ENCODE measurements around the gene APOLD1. TPM values are rescaled to one million over a fixed set of nuclear protein-coding genes. Genes with fewer than 3 reads are reported as not detected.
"Not testable (repeated sequence)": the region's sequence is repeated elsewhere in the genome, so short reads cannot be mapped to it uniquely, and the experiment has no call there.

Gene APOLD1, protein sequence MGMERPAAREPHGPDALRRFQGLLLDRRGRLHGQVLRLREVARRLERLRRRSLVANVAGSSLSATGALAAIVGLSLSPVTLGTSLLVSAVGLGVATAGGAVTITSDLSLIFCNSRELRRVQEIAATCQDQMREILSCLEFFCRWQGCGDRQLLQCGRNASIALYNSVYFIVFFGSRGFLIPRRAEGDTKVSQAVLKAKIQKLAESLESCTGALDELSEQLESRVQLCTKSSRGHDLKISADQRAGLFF
- total RNA-seq (ENCODE audit: unreplicated experiment): 5.2 TPM
- long read RNA-seq, partial matches to known transcripts: 0 of 1 reads
- long read RNA-seq, other reads (novel, unspliced or antisense): 1 of 1 reads

DNA sequence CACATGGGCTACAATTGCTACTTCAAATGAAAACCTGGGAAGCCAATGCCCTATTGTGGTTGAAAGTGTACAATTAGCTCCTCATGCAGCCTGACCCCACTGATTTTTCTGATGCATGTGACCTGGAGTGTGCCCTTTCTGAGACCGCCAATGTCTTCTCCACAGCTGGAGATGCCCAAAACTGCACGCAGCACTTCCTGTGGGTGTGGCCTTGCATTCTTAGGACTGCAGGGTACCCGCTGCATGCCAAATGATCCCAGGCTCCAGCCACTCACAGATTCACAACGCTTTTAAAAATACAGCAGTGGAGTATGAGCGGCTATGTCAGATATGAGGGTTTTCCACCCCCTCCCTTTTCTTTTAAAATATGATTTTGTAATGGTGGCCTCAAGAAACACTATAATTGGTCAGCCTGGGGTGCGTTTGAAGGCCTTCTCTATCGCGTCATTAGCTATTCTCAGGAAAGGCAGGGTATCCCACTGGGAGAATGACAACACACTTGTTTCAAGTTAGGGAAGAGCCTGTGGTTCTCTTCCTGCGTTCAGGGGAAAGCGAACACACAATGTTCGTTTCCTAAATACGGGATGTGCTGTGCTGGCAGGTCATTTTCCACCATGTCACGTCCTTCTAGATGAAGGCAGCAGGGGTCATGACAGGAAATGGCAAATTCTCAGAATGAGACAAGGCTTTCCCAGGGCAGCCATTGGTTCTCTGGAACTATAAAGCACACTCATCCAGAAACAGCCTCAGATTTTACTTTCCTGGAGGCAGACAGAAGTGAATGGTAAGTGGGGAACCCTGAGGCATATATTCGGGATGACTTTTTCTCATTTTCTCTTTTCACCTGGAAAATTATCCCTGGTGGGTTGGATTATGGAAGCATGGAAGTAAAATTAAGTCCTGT is at the start of gene APOLD1:
TSS of gene APOLD1 (plus strand) at position 749 of the 904 bp plus-strand sequence. CDS start at position 782, 33 bp downstream.
- DNase-seq (ENCODE audit: low spot score): peak; percentile 14

DNA sequence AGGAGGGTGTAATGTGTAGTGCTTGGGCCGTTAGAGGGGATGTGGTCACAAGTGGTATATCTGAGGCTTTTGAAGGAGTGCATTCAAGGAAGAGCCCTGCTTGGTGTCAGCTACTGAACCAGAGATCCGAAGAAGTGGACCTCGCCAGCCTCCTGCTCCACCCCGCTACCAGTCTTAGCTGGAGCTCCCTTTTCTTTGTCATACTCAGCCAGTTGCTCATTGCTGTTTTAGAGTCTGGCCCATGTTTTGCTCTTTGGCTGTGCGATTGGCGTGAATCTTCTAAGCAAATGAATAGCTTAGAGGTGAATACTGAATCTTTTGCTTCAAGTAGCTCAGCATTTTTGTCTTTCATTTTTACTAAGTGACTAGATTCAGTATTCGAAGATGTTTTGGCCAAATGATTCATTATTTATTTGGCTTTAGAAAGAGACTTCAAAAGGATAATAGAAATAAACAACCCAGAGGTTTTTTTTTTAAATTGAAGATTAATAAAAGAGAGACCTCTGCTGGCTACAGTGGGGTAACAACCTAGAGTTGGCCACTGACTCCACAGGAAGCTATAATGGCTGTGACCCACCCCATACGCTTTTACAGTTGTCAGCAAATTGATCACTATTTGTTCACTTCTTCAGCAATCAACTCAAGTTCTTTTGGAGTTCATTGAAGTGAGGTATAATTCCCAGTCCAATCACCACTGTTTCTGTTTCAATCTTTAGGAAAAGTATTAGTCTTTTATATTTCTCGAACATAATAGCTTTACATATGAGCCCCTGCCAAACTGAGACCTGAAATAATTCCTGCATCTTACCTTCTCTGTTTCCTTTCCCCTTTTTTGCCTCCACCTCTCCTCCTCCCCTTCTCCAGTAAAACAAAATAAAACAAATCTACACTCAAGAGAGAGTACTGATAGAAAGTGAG is 48.4 kb upstream of the APOLD1 start:
- DNase-seq (ENCODE audit: low spot score): no peak
- H3K36me3 Mint-ChIP-seq (ENCODE audit: low read depth, unreplicated experiment): no peaks in the 10 kb centered on the region
- H3K27me3 Mint-ChIP-seq (ENCODE audit: unreplicated experiment): no peaks in the 10 kb centered on the region
- H3K4me1 Mint-ChIP-seq (ENCODE audit: unreplicated experiment): peaks cover 7% of the 10 kb centered on the region
- H3K4me3 Mint-ChIP-seq (ENCODE audit: unreplicated experiment): no peak overlapping the region
- TF ChIP-seq, protein P1, sequence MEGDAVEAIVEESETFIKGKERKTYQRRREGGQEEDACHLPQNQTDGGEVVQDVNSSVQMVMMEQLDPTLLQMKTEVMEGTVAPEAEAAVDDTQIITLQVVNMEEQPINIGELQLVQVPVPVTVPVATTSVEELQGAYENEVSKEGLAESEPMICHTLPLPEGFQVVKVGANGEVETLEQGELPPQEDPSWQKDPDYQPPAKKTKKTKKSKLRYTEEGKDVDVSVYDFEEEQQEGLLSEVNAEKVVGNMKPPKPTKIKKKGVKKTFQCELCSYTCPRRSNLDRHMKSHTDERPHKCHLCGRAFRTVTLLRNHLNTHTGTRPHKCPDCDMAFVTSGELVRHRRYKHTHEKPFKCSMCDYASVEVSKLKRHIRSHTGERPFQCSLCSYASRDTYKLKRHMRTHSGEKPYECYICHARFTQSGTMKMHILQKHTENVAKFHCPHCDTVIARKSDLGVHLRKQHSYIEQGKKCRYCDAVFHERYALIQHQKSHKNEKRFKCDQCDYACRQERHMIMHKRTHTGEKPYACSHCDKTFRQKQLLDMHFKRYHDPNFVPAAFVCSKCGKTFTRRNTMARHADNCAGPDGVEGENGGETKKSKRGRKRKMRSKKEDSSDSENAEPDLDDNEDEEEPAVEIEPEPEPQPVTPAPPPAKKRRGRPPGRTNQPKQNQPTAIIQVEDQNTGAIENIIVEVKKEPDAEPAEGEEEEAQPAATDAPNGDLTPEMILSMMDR (IDR thresholded peaks at IDR 0.05; ENCODE audit: unreplicated experiment): no peak
- peak overlapping the region; percentile 14 for H3K27ac Mint-ChIP-seq (ENCODE audit: unreplicated experiment)
- H3K9me3 Mint-ChIP-seq (ENCODE audit: unreplicated experiment): no peaks in the 10 kb centered on the region

More for the DNA sequence above, at the start of gene APOLD1:
- Mint-ChIP-seq H3K36me3 (ENCODE audit: low read depth, unreplicated experiment) (no peaks in the 10 kb centered on the region), H3K9me3 (ENCODE audit: unreplicated experiment) (no peaks in the 10 kb centered on the region), H3K27ac (ENCODE audit: unreplicated experiment) (peak within 1 kb of the TSS; percentile 86), H3K4me3 (ENCODE audit: unreplicated experiment) (peak within 1 kb of the TSS; percentile 74), H3K4me1 (ENCODE audit: unreplicated experiment) (peaks cover 20% of the 10 kb centered on the region), H3K27me3 (ENCODE audit: unreplicated experiment) (peaks cover 3% of the 10 kb centered on the region)
- TF ChIP-seq, protein P1 (IDR thresholded peaks at IDR 0.05; ENCODE audit: unreplicated experiment): no peak

DNA sequence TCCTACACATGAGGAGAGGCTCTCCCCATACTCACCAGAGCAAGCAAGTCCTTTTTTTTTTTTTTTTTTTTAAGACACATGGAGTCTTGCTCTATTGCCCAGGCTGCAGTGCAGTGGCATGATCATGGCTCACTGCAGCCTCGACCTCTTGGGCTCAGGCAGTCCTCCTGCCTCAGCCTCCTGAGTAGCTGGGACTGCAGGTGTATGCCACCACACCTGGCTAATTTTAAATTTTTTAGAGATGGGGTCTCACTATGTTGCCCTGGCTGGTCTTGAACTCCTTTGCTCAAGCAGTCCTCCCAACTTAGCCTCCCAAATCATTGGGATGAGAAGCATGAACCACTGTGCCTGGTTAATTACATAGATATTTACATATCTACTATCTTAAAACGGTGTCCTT is 47.3 kb upstream of the APOLD1 start:
- not testable (repeated sequence) for H3K4me1 Mint-ChIP-seq (ENCODE audit: unreplicated experiment); H3K36me3 Mint-ChIP-seq (ENCODE audit: low read depth, unreplicated experiment); H3K9me3 Mint-ChIP-seq (ENCODE audit: unreplicated experiment); DNase-seq (ENCODE audit: low spot score); H3K27me3 Mint-ChIP-seq (ENCODE audit: unreplicated experiment); H3K27ac Mint-ChIP-seq (ENCODE audit: unreplicated experiment); H3K4me3 Mint-ChIP-seq (ENCODE audit: unreplicated experiment)

DNA sequence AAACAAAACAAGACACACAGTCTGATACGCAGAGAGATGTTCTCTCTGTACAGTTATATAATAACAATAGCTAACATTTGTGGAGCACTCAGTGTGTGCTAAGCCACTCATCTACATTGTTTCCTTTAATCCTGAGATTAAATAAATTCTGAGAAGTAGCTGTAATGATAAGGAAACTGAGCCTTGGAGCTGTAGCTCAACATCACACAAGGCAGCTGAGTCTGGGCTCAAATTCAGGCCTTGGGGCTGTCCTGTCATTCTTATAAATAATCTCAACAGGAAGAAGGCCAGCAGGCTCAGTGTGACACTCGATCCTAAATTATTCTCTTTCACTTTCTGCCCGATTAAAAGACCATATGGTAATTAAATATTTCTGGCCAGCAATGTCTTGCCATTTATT is 43.8 kb upstream of the APOLD1 start:
- H3K4me3 Mint-ChIP-seq (ENCODE audit: unreplicated experiment): no peak overlapping the region
- no peaks in the 10 kb centered on the region for H3K36me3 Mint-ChIP-seq (ENCODE audit: low read depth, unreplicated experiment)
- H3K27me3 Mint-ChIP-seq (ENCODE audit: unreplicated experiment): no peaks in the 10 kb centered on the region
- no peak for DNase-seq (ENCODE audit: low spot score)
- H3K27ac Mint-ChIP-seq (ENCODE audit: unreplicated experiment): no peak overlapping the region
- peaks cover 7% of the 10 kb centered on the region for H3K4me1 Mint-ChIP-seq (ENCODE audit: unreplicated experiment)
- TF ChIP-seq, protein P1 (IDR thresholded peaks at IDR 0.05; ENCODE audit: unreplicated experiment): no peak
- no peaks in the 10 kb centered on the region for H3K9me3 Mint-ChIP-seq (ENCODE audit: unreplicated experiment)

All from endothelial cell (in vitro differentiated cells).